SK-N-SH (cell line): ENCODE data around the gene ALOXE3. TPM values are rescaled to one million over a fixed set of nuclear protein-coding genes. Genes with fewer than 3 reads are reported as not detected.

Experiments
- CTCF ChIA-PET: fragments of 300-600, 350-600 bp; formaldehyde crosslinking; extraction: SDS; loops from one replicate; lab custom pipeline; 2021; lab: Yijun Ruan, JAX
- POLR2A ChIA-PET: fragments of 350-600 bp; sonication (Branson Sonifier 250); formaldehyde crosslinking; extraction: SDS; loops from one replicate; lab custom pipeline; 2020; ENCODE audit warnings: antibody characterized with exemption, inconsistent platforms; lab: Yijun Ruan, JAX
- DNase-seq: peaks from one replicate; pipeline ENCODE4 v3.0.0; 2012
- H2AFZ ChIP-seq: fragments of 200-600 bp; sonication (generic); 2 replicates; pipeline ENCODE4 v1.8.1; 2016; ENCODE audit warnings: antibody characterized with exemption, mild to moderate bottlenecking, low read depth
- H3F3A ChIP-seq: fragments of 200-600 bp; sonication (generic); replicated peaks from 2 replicates; pipeline ENCODE3; 2016; ENCODE audit warnings: antibody characterized with exemption, mild to moderate bottlenecking; ENCODE audit not compliant: insufficient read depth
- H3K27ac ChIP-seq, 2 experiments: fragments of 200-500 bp in 1 of 2; fragments of 200-600 bp in 1 of 2; sonication (Bioruptor generic) in 1 of 2; sonication (generic), shearing (Covaris generic) in 1 of 2; 2 replicates each; pipeline versions ENCODE4 v1.5.1 to v1.6.1; 2014 to 2016; ENCODE audit warnings: low read depth in 2 of 2, inconsistent platforms in 1 of 2, low read length in 1 of 2, mild to moderate bottlenecking in 1 of 2, mixed read lengths in 1 of 2
- H3K27me3 ChIP-seq: fragments of 200-600 bp; sonication (generic), shearing (Covaris generic); 2 replicates; pipeline ENCODE4 v1.6.1; 2016; ENCODE audit warnings: mixed run types; ENCODE audit not compliant: insufficient read depth
- H3K36me3 ChIP-seq, 2 experiments: fragments of 200-500 bp in 1 of 2; fragments of 200-600 bp in 1 of 2; sonication (Bioruptor generic) in 1 of 2; sonication (generic) in 1 of 2; replicated peaks in 1 of 2; 2 replicates each; pipeline versions ENCODE3 to v1.5.1; 2014 to 2016; ENCODE audit warnings: low read length in 1 of 2, mild to moderate bottlenecking in 1 of 2; ENCODE audit not compliant: insufficient read depth in 2 of 2, control insufficient read depth in 1 of 2
- H3K4me1 ChIP-seq, 2 experiments: fragments of 200-500 bp in 1 of 2; fragments of 200-600 bp in 1 of 2; sonication (Bioruptor generic) in 1 of 2; sonication (generic), shearing (Covaris generic) in 1 of 2; 2 replicates each; pipeline versions ENCODE4 v1.5.1 to v1.6.1; 2014 to 2016; ENCODE audit warnings: low read depth in 1 of 2, low read length in 1 of 2, mixed run types in 1 of 2; ENCODE audit not compliant: insufficient read depth in 2 of 2, control insufficient read depth in 1 of 2
- H3K4me2 ChIP-seq: fragments of 200-600 bp; sonication (generic), shearing (Covaris generic); 2 replicates; pipeline ENCODE4 v1.6.1; 2017; ENCODE audit warnings: mixed run types
- H3K4me3 ChIP-seq, 2 experiments: fragments of 200-500 bp in 1 of 2; fragments of 200-600 bp in 1 of 2; sonication (Bioruptor generic) in 1 of 2; sonication (generic), shearing (Covaris generic) in 1 of 2; 2 replicates each; pipeline versions ENCODE4 v1.5.1 to v1.8.1; 2014 to 2016; ENCODE audit warnings: low read depth in 2 of 2, inconsistent platforms in 1 of 2, low read length in 1 of 2, mild to moderate bottlenecking in 1 of 2, mixed read lengths in 1 of 2, moderate library complexity in 1 of 2
- H3K79me2 ChIP-seq: fragments of 200-600 bp; sonication (generic); 2 replicates; pipeline ENCODE4 v1.8.1; 2017; ENCODE audit warnings: mild to moderate bottlenecking; ENCODE audit not compliant: insufficient read depth
- H3K9ac ChIP-seq: fragments of 200-600 bp; sonication (generic); 2 replicates; pipeline ENCODE4 v1.6.1; 2017; ENCODE audit warnings: mixed run types
- H3K9me2 ChIP-seq: fragments of 200-600 bp; sonication (generic); 2 replicates; pipeline ENCODE4 v1.6.1; 2017; ENCODE audit warnings: mixed run types
- H3K9me3 ChIP-seq: fragments of 200-600 bp; sonication (generic); 2 replicates; pipeline ENCODE4 v1.6.1; 2017; ENCODE audit warnings: mixed run types, mild to moderate bottlenecking, moderate library complexity
- H4K20me1 ChIP-seq: fragments of 200-600 bp; sonication (generic); 2 replicates; pipeline ENCODE4 v1.6.1; 2017; ENCODE audit warnings: mild to moderate bottlenecking, mixed run types; ENCODE audit not compliant: insufficient read depth
- CHD2 ChIP-seq: fragments of 150-350 bp; IDR thresholded peaks from 2 replicates; pipeline ENCODE4 v1.6.1; 2018; ENCODE audit warnings: low read length; ENCODE audit not compliant: partially characterized antibody
- ELF1 ChIP-seq: IDR thresholded peaks from 2 replicates; pipeline ENCODE4 v1.4.0; 2012
- FOXM1 ChIP-seq: IDR thresholded peaks from 2 replicates; pipeline ENCODE4 v1.4.0; 2012; ENCODE audit warnings: low read depth, mild to moderate bottlenecking
- GABPA ChIP-seq: IDR thresholded peaks from 2 replicates; pipeline ENCODE4 v1.4.0; 2012; ENCODE audit warnings: low read depth, mild to moderate bottlenecking
- JUND ChIP-seq: IDR thresholded peaks from 2 replicates; pipeline ENCODE4 v1.4.0; 2012
- MXI1 ChIP-seq: IDR thresholded peaks from 2 replicates; pipeline ENCODE4 v1.6.1; 2012; ENCODE audit warnings: mild to moderate bottlenecking, low read depth, low read length, improper control_type of control experiment
- NRF1 ChIP-seq: IDR thresholded peaks from 2 replicates; pipeline ENCODE4 v1.6.1; 2012; ENCODE audit warnings: low read depth, mild to moderate bottlenecking, low read length
- RFX5 ChIP-seq: IDR thresholded peaks from 2 replicates; pipeline ENCODE4 v1.6.1; 2012; ENCODE audit warnings: mild to moderate bottlenecking, improper control_type of control experiment, low read length
- TAF1 ChIP-seq: IDR thresholded peaks from 2 replicates; pipeline ENCODE4 v1.6.1; 2012; ENCODE audit warnings: low read depth, mild to moderate bottlenecking, low read length, moderate library complexity, borderline replicate concordance
- ZBTB33 ChIP-seq: IDR thresholded peaks from 2 replicates; pipeline ENCODE4 v1.4.0; 2012; ENCODE audit warnings: low read depth, borderline replicate concordance
- WGBS: methylation state at CpG from one replicate; pipeline ENCODE4 v1.1.6; 2017; ENCODE audit warnings: low lambda C conversion rate; 5-methylcytosine and 5-hydroxymethylcytosine counted together
- polyA plus RNA-seq, 3 experiments: library from polyadenylated mRNA; depleted of rRNA; stranded (reverse); fragments of >200 nt; gene quantifications; 2 replicates each; pipeline ENCODE4 v1.2.3, GENCODE V29; 2012
- TF ChIP-seq, protein P1 (sequence below): fragments of 150-350 bp; IDR thresholded peaks from 2 replicates; pipeline ENCODE4 v1.6.1; 2017; ENCODE audit warnings: antibody characterized with exemption, low read length, low read depth, borderline replicate concordance
- TF ChIP-seq, protein P2 (sequence below): fragments of 150-350 bp; IDR thresholded peaks from 2 replicates; pipeline ENCODE4 v1.6.1; 2016; ENCODE audit warnings: mild to moderate bottlenecking, low read depth, low read length
- TF ChIP-seq, protein P3 (sequence below): IDR thresholded peaks from 2 replicates; pipeline ENCODE4 v1.4.0; 2012; ENCODE audit warnings: low read depth, borderline replicate concordance

ALOXE3 gene
- polyA plus RNA-seq, 1 of the 3 experiments (the other 2 are of a cell fraction), result 0.46 TPM

- no peaks in the 10 kb centered on the region for H4K20me1 ChIP-seq
- no peak within 1 kb of the TSS for H3K4me3 ChIP-seq
- H3K27me3 ChIP-seq, result peaks cover 61% of the 10 kb centered on the region; the same call in 1 of the 2 replicates
- no peaks in the 10 kb centered on the region for H3K4me1 ChIP-seq
- H3F3A ChIP-seq, result no peaks in the 10 kb centered on the region
- H3K9me2 ChIP-seq, result no peaks in the 10 kb centered on the region
- no peak for DNase-seq
- TF ChIP-seq GABPA (no peak), ELF1 (no peak), CHD2 (no peak)
- TF ChIP-seq, protein P1, sequence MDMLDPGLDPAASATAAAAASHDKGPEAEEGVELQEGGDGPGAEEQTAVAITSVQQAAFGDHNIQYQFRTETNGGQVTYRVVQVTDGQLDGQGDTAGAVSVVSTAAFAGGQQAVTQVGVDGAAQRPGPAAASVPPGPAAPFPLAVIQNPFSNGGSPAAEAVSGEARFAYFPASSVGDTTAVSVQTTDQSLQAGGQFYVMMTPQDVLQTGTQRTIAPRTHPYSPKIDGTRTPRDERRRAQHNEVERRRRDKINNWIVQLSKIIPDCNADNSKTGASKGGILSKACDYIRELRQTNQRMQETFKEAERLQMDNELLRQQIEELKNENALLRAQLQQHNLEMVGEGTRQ, result no peak
- TF ChIP-seq, all 33 proteins: peak for 0
- no peak within 1 kb of the TSS for H2AFZ ChIP-seq
- H3K9me3 ChIP-seq, result no peaks in the 10 kb centered on the region
- no peak within 1 kb of the TSS for H3K4me2 ChIP-seq
- H3K9ac ChIP-seq, result no peak within 1 kb of the TSS
- ChIA-PET CTCF (interaction anchor here (0.9 to 20.8 kb wide), 5 partner anchors 8 to 46 kb away, joined by 3 to 390 read pairs (median 158); partner anchors contain the start of gene ALOXE3), POLR2A (no interaction called here)
- 64% methylated on average over 19 of the region's 20 CpGs for WGBS
- H3K27ac ChIP-seq, result no peak within 1 kb of the TSS
- H3K36me3 ChIP-seq, result no peaks in the 10 kb centered on the region
- H3K79me2 ChIP-seq, result no peaks in the 10 kb centered on the region
Measured at GRCh38 chr17:8087075-8087951, 31.0 kb downstream of the ALOXE3 start, which contains the start of gene ALOX12B. TSS of gene ALOX12B (minus strand) at chr17:8087716. CDS start at chr17:8087442, 274 bp downstream.

GRCh38 chr17:8084250-8084649 lies 34.1 kb downstream of the ALOXE3 start:
- no peaks in the 10 kb centered on the region for H4K20me1 ChIP-seq
- H3K27ac ChIP-seq, result no peak overlapping the region
- WGBS, result 74% methylated on average over 6 of the region's 6 CpGs
- H3K79me2 ChIP-seq, result no peaks in the 10 kb centered on the region
- no peak for DNase-seq
- H2AFZ ChIP-seq, result no peak overlapping the region
- POLR2A ChIA-PET, result no interaction called here
- CTCF ChIA-PET, result interaction anchor here (1.9 to 20.8 kb wide), 5 partner anchors 9 to 29 kb away, joined by 8 to 390 read pairs (median 158); partner anchors contain the start of gene ALOXE3
- no peaks in the 10 kb centered on the region for H3K9me3 ChIP-seq
- H3F3A ChIP-seq, result no peaks in the 10 kb centered on the region
- H3K27me3 ChIP-seq, result peaks cover 32% of the 10 kb centered on the region; the same call in 1 of the 2 replicates
- no peak overlapping the region for H3K4me3 ChIP-seq
- H3K4me2 ChIP-seq, result no peak overlapping the region
- H3K4me1 ChIP-seq, result peaks cover 0 to 4% of the 10 kb centered on the region in 2 experiments; a peak in 1 of 4 replicates
- TF ChIP-seq FOXM1 (no peak), RFX5 (no peak), JUND (no peak), TAF1 (no peak), MXI1 (no peak), ZBTB33 (no peak), NRF1 (no peak)
- TF ChIP-seq, protein P2, sequence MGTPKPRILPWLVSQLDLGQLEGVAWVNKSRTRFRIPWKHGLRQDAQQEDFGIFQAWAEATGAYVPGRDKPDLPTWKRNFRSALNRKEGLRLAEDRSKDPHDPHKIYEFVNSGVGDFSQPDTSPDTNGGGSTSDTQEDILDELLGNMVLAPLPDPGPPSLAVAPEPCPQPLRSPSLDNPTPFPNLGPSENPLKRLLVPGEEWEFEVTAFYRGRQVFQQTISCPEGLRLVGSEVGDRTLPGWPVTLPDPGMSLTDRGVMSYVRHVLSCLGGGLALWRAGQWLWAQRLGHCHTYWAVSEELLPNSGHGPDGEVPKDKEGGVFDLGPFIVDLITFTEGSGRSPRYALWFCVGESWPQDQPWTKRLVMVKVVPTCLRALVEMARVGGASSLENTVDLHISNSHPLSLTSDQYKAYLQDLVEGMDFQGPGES, result no peak
- TF ChIP-seq, protein P3, sequence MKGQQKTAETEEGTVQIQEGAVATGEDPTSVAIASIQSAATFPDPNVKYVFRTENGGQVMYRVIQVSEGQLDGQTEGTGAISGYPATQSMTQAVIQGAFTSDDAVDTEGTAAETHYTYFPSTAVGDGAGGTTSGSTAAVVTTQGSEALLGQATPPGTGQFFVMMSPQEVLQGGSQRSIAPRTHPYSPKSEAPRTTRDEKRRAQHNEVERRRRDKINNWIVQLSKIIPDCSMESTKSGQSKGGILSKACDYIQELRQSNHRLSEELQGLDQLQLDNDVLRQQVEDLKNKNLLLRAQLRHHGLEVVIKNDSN, result no peak
- no peaks in the 10 kb centered on the region for H3K9me2 ChIP-seq
- H3K9ac ChIP-seq, result no peak overlapping the region
- no peaks in the 10 kb centered on the region for H3K36me3 ChIP-seq
